Motor neuron (in vitro differentiated cells): Measurements from ENCODE around the gene CACNA1G. TPM values are rescaled to one million over a fixed set of nuclear protein-coding genes. Genes with fewer than 3 reads are reported as not detected.
A peak's percentile ranks its signal among the peaks of the same experiment; 100 is the strongest.

Source experiments
- ATAC-seq, 8 experiments: fragments of 200-7000 bp; cut with Tn5 transposase; replicated peaks in 6 of 8; 2 replicates each; pipeline ENCODE4 v1.8.0; 2021; ENCODE audit warnings: mild to moderate bottlenecking in 8 of 8, moderate library complexity in 8 of 8
- H3K27ac ChIP-seq, 2 donors: fragments of 250-450 bp; sonication (Bioruptor Pico); 2 replicates each; pipeline ENCODE4 v1.9.0; 2021; ENCODE audit warnings: antibody characterized with exemption in 2 of 2, mild to moderate bottlenecking in 2 of 2, moderate library complexity in 1 of 2
- H3K4me1 ChIP-seq, 2 donors: fragments of 250-450 bp; sonication (Bioruptor Pico); replicated peaks in 1 of 2; 2 replicates each; pipeline ENCODE4 v1.6.1; 2021; ENCODE audit warnings: antibody characterized with exemption in 2 of 2, mild to moderate bottlenecking in 2 of 2, moderate library complexity in 1 of 2
- H3K4me3 ChIP-seq, 5 donors: fragments of 250-450 bp; sonication (Bioruptor Pico); 2 replicates each; pipeline ENCODE4 v1.9.0; 2021; ENCODE audit warnings: antibody characterized with exemption in 5 of 5, mild to moderate bottlenecking in 5 of 5, moderate library complexity in 4 of 5
- WGBS, 10 experiments: fragments of 450-650 bp; shearing (Covaris generic); methylation state at CpG; one replicate each; pipeline ENCODE4 v1.0.0; 2022; 5-methylcytosine and 5-hydroxymethylcytosine counted together
- in situ Hi-C, 9 experiments: fragments of 400-800 bp; cut with MboI; loops; one replicate each; pipeline ENCODE4 v1.15.0; 2021; ENCODE audit warnings: low sequenced_read_pairs in 9 of 9, low pct_unique_long_range_greater_than_20kb in 2 of 9; ENCODE audit not compliant: unreplicated experiment in 9 of 9
- total RNA-seq, 8 experiments: library from RNA; unstranded; fragments of 300-600 nt; gene quantifications; 2 replicates each; pipeline versions ENCODE4 v1.2.3 to v1.2.4, GENCODE V29; 2022

The CACNA1G gene
- total RNA-seq, 8 experiments from 2014 or later = 0.17 to 4.2 (median 0.62) TPM

- in situ Hi-C loops = no loop called here
- WGBS, 10 experiments = 54 to 100% (median 92%) methylated on average over 1 to 9 of the region's 9 CpGs; no CpG with 5 or more reads in 2 of the 10 experiments
- Histone ChIP-seq H3K4me3 (no peak overlapping the region), H3K27ac (no peak overlapping the region), H3K4me1 (peaks cover 69 to 70% of the 10 kb centered on the region in 2 donors)
- ATAC-seq = no peak
Measured at GRCh38 chr17:50587571-50587970, 27.1 kb downstream of the CACNA1G start.

GRCh38 chr17:50588391-50589049 is 28.0 kb downstream of the CACNA1G start:
- in situ Hi-C loops = no loop called here
- H3K4me3 ChIP-seq = no peak overlapping the region
- 33 to 100% (median 65%) methylated on average over 1 to 5 of the region's 18 CpGs; no CpG with 5 or more reads in 4 of the 10 experiments for WGBS, 10 experiments
- H3K27ac ChIP-seq = no peak overlapping the region
- peak in 4 of 8 experiments; percentile 2 to 64 (median 46) for ATAC-seq
- H3K4me1 ChIP-seq = peaks cover 70 to 72% of the 10 kb centered on the region in 2 donors

GRCh38 chr17:50589095-50589705 is 28.7 kb downstream of the CACNA1G start:
- ATAC-seq = peak in 2 of 8 experiments; percentile 27 to 32
- in situ Hi-C loops = no loop called here
- Histone ChIP-seq H3K4me1 (peaks cover 70 to 72% of the 10 kb centered on the region in 2 donors), H3K27ac (peak overlapping the region in 1 of 2 donors; percentile 22), H3K4me3 (no peak overlapping the region)
- WGBS, 10 experiments = 0 to 100% (median 57%) methylated on average over 1 to 7 of the region's 10 CpGs; no CpG with 5 or more reads in 3 of the 10 experiments

GRCh38 chr17:50590946-50591737 is 30.6 kb downstream of the CACNA1G start:
- no peak for ATAC-seq
- no peak overlapping the region for H3K27ac ChIP-seq
- H3K4me1 ChIP-seq = peaks cover 63 to 65% of the 10 kb centered on the region in 2 donors
- no peak overlapping the region for H3K4me3 ChIP-seq
- WGBS, 10 experiments = 50 to 100% (median 93%) methylated on average over 2 to 6 of the region's 24 CpGs; no CpG with 5 or more reads in 5 of the 10 experiments
- in situ Hi-C loops = no loop called here

- Histone ChIP-seq H3K27ac (peak overlapping the region in 1 of 2 donors; percentile 34), H3K4me1 (peaks cover 55 to 56% of the 10 kb centered on the region in 2 donors), H3K4me3 (no peak overlapping the region)
- ATAC-seq = peak in 6 of 8 experiments; percentile 53 to 93 (median 92)
- in situ Hi-C loops = no loop called here
- 0 to 100% (median 0%) methylated on average over 1 to 7 of the region's 10 CpGs; no CpG with 5 or more reads in 5 of the 10 experiments for whole genome bisulfite sequencing, 10 experiments
Measured at GRCh38 chr17:50593321-50593720, 32.8 kb downstream of the CACNA1G start.

GRCh38 chr17:50594128-50594823 is 33.8 kb downstream of the CACNA1G start:
- Histone ChIP-seq H3K27ac (peak overlapping the region; percentile 1 to 34), H3K4me1 (peaks cover 45 to 47% of the 10 kb centered on the region in 2 donors)

GRCh38 chr17:50594892-50595291 is 34.4 kb downstream of the CACNA1G start:
- H3K4me1 ChIP-seq = peaks cover 40 to 42% of the 10 kb centered on the region in 2 donors
- in situ Hi-C loops = no loop called here
- peak in 2 of 8 experiments; percentile 4 to 5 for ATAC-seq
- peak overlapping the region in 1 of 2 donors; percentile 22 for H3K27ac ChIP-seq
- WGBS, 10 experiments = 53 to 89% methylated on average over 3 to 7 of the region's 21 CpGs; no CpG with 5 or more reads in 8 of the 10 experiments
- H3K4me3 ChIP-seq = no peak overlapping the region

More at GRCh38 chr17:50594128-50594823, 33.8 kb downstream of the CACNA1G start:
- no peak overlapping the region for H3K4me3 ChIP-seq
- WGBS, 10 experiments = 47 to 89% (median 76%) methylated on average over 3 to 10 of the region's 11 CpGs; no CpG with 5 or more reads in 4 of the 10 experiments
- ATAC-seq = peak in 1 of 8 experiments; percentile 15
- in situ Hi-C loops = no loop called here

GRCh38 chr17:50596191-50597037 is 35.9 kb downstream of the CACNA1G start:
- 0 to 100% (median 75%) methylated on average over 1 to 11 of the region's 34 CpGs; no CpG with 5 or more reads in 3 of the 10 experiments for WGBS, 10 experiments
- Histone ChIP-seq H3K4me1 (peaks cover 51 to 53% of the 10 kb centered on the region in 2 donors), H3K27ac (no peak overlapping the region), H3K4me3 (no peak overlapping the region)
- ATAC-seq = no peak
- in situ Hi-C loops = no loop called here

- Histone ChIP-seq H3K4me1 (peaks cover 56 to 57% of the 10 kb centered on the region in 2 donors), H3K27ac (no peak overlapping the region), H3K4me3 (no peak overlapping the region)
- no peak for ATAC-seq
- in situ Hi-C loops = no loop called here
- 40 to 100% (median 68%) methylated on average over 1 to 3 of the region's 5 CpGs for WGBS, 10 experiments
Measured at GRCh38 chr17:50598487-50598886, 38.0 kb downstream of the CACNA1G start.

GRCh38 chr17:50599606-50600005 is 39.1 kb downstream of the CACNA1G start:
- in situ Hi-C loops = no loop called here

GRCh38 chr17:50601823-50602375 is 41.4 kb downstream of the CACNA1G start:
- WGBS, 10 experiments = 22 to 29% (median 28%) methylated on average over 1 to 3 of the region's 13 CpGs; no CpG with 5 or more reads in 7 of the 10 experiments
- peak in 6 of 8 experiments; percentile 18 to 58 (median 44) for ATAC-seq
- in situ Hi-C loops = no loop called here
- Histone ChIP-seq H3K4me1 (peaks cover 51 to 54% of the 10 kb centered on the region in 2 donors), H3K4me3 (no peak overlapping the region), H3K27ac (no peak overlapping the region)

More at GRCh38 chr17:50599606-50600005, 39.1 kb downstream of the CACNA1G start:
- no peak overlapping the region for H3K27ac ChIP-seq
- 56 to 93% (median 80%) methylated on average over 2 to 3 of the region's 15 CpGs; no CpG with 5 or more reads in 7 of the 10 experiments for WGBS, 10 experiments
- no peak overlapping the region for H3K4me3 ChIP-seq
- ATAC-seq = no peak
- peaks cover 56 to 57% of the 10 kb centered on the region in 2 donors for H3K4me1 ChIP-seq
